Stimulated activated naive CD4-positive, alpha-beta T cell (primary cell): ENCODE results near the gene ZNF592.
"Not testable (repeated sequence)": the region's sequence is repeated elsewhere in the genome, so short reads cannot be mapped to it uniquely, and the experiment has no call there.

Source experiments
- DNase-seq, 6 experiments: peaks; one replicate each; lab custom pipeline; 2025; lab: John Stamatoyannopoulos, UW

ZNF592 gene

GRCh38 chr15:84748274-84749110 lies at the start of gene ZNF592:
ZNF592 (plus strand) TSS chr15:84748592; CDS start chr15:84782676, 34,084 bp downstream.
- DNase-seq = peak; percentile 54 to 77 (median 73)

- DNase-seq = no peak
Measured at GRCh38 chr15:84699538-84700191, 48.7 kb upstream of the ZNF592 start.

GRCh38 chr15:84702961-84703482 lies 45.4 kb upstream of the ZNF592 start:
- no peak for DNase-seq

- no peak for DNase-seq
Measured at GRCh38 chr15:84703808-84704207, 44.6 kb upstream of the ZNF592 start.

- DNase-seq = no peak
Measured at GRCh38 chr15:84714372-84714771, 34.0 kb upstream of the ZNF592 start.

GRCh38 chr15:84714821-84715220 lies 33.6 kb upstream of the ZNF592 start:
- DNase-seq = no peak

GRCh38 chr15:84715441-84716035 lies 32.9 kb upstream of the ZNF592 start:
- peak in 5 of 6 experiments; percentile 4 to 66 (median 30) for DNase-seq

- DNase-seq = peak; percentile 75 to 96 (median 90)
Measured at GRCh38 chr15:84716036-84716732, 32.2 kb upstream of the ZNF592 start, which contains the start of gene SEC11A. SEC11A (minus strand) TSS chr15:84716139; CDS start chr15:84716075, 64 bp downstream.

GRCh38 chr15:84721371-84721770 lies 27.0 kb upstream of the ZNF592 start:
- peak in 5 of 6 experiments; percentile 5 to 49 (median 37) for DNase-seq

GRCh38 chr15:84722628-84723027 lies 25.8 kb upstream of the ZNF592 start:
- DNase-seq = no peak

- peak in 3 of 6 experiments; percentile 12 to 52 (median 35) for DNase-seq
Measured at GRCh38 chr15:84725001-84725491, 23.3 kb upstream of the ZNF592 start.

GRCh38 chr15:84727429-84727828 lies 21.0 kb upstream of the ZNF592 start:
- DNase-seq = no peak

GRCh38 chr15:84731774-84732173 lies 16.6 kb upstream of the ZNF592 start:
- no peak for DNase-seq

- peak; percentile 52 to 75 (median 70) for DNase-seq
Measured at GRCh38 chr15:84734794-84735479, 13.5 kb upstream of the ZNF592 start.

- DNase-seq = not testable (repeated sequence)
Measured at GRCh38 chr15:84735480-84736061, 12.8 kb upstream of the ZNF592 start.

- DNase-seq = peak in 5 of 6 experiments; percentile 3 to 64 (median 60)
Measured at GRCh38 chr15:84736375-84736774, 12.0 kb upstream of the ZNF592 start.

- DNase-seq = no peak
Measured at GRCh38 chr15:84737005-84737404, 11.4 kb upstream of the ZNF592 start.

GRCh38 chr15:84740691-84741090 lies 7.7 kb upstream of the ZNF592 start:
- DNase-seq = no peak

- DNase-seq = no peak
Measured at GRCh38 chr15:84741121-84741520, 7.3 kb upstream of the ZNF592 start.
